Transverse colon (tissue), 4 donors: ENCODE measurements around the gene ZBTB9.

Experiments
- EP300 ChIP-seq: sonication (generic); formaldehyde crosslinking; IDR thresholded peaks from one replicate; pipeline ENCODE4 v1.6.1; 2017; ENCODE audit warnings: antibody characterized with exemption, low read depth
- POLR2A ChIP-seq: fragments of 450-650 bp; IDR thresholded peaks from one replicate; pipeline ENCODE4 v1.6.1; 2016; ENCODE audit warnings: antibody characterized with exemption, mild to moderate bottlenecking, moderate library complexity
- POLR2AphosphoS5 ChIP-seq, 3 donors: sonication (generic); formaldehyde crosslinking; IDR thresholded peaks; one replicate each; pipeline ENCODE4 v1.6.1; 2016; ENCODE audit warnings: antibody characterized with exemption in 3 of 3
- TF ChIP-seq, protein P1 (sequence below), 5 experiments: fragments of 200-600 bp in 3 of 5; fragments of 450-650 bp in 2 of 5; sonication (generic) in 3 of 5; IDR thresholded peaks; 1 replicate in 2 of 5; 2 replicates in 3 of 5; pipeline ENCODE4 v1.5.1; 2016 to 2017; ENCODE audit warnings: antibody characterized with exemption in 5 of 5, inconsistent platforms in 3 of 5, mild to moderate bottlenecking in 2 of 5, moderate library complexity in 1 of 5

DNA sequence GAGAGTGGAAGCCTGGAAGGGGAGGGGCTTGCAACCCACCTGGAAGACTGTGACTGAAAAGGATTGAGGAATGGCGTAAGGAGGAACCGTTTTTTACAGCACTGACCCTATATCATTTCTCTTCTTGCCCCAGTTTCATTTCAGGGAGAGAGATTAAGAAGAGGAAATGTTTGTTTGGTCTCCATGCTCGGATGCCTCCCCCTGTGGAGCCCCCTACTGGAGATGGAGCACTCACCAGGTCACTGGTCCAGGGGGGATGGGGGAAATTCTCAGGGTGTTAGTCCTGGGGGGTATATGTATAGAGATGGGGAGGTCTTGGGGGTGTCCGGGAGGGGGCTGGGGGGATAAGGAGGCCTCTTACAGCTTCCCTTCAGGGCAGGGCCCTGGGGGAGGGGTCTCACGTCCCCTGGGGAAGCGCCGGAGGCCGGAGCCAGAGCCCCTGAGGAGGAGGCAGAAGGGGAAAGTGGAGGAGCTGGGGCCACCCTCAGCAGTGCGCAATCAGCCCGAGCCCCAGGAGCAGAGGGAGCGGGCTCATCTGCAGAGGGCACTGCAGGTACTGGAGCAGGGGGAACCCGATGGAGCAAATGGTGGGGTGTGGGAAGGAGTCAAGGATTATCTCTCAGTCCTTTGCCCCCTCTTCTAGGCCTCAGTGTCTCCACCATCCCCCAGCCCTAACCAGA, 39.6 kb upstream of the ZBTB9 start:
- TF ChIP-seq, protein P1, sequence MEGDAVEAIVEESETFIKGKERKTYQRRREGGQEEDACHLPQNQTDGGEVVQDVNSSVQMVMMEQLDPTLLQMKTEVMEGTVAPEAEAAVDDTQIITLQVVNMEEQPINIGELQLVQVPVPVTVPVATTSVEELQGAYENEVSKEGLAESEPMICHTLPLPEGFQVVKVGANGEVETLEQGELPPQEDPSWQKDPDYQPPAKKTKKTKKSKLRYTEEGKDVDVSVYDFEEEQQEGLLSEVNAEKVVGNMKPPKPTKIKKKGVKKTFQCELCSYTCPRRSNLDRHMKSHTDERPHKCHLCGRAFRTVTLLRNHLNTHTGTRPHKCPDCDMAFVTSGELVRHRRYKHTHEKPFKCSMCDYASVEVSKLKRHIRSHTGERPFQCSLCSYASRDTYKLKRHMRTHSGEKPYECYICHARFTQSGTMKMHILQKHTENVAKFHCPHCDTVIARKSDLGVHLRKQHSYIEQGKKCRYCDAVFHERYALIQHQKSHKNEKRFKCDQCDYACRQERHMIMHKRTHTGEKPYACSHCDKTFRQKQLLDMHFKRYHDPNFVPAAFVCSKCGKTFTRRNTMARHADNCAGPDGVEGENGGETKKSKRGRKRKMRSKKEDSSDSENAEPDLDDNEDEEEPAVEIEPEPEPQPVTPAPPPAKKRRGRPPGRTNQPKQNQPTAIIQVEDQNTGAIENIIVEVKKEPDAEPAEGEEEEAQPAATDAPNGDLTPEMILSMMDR (IDR thresholded peaks at IDR 0.05): peak in 1 of 5 experiments; percentile 5
- TF ChIP-seq POLR2A (no peak), EP300 (no peak), POLR2AphosphoS5 (IDR thresholded peaks at IDR 0.05) (no peak)
